Smooth muscle cell (in vitro differentiated cells): Measurements from ENCODE around the gene MEMO1. TPM values are rescaled to one million over a fixed set of nuclear protein-coding genes. Genes with fewer than 3 reads are reported as not detected.
"Not testable (repeated sequence)": the region's sequence is repeated elsewhere in the genome, so short reads cannot be mapped to it uniquely, and the experiment has no call there.

ENCODE experiments used
- DNase-seq: peaks from one replicate; lab custom pipeline; 2025; ENCODE audit not compliant: unreplicated experiment; lab: John Stamatoyannopoulos, UW
- H2AFZ ChIP-seq: fragments of 200-600 bp; sonication (generic); 2 replicates; pipeline ENCODE4 v1.6.0; 2016; ENCODE audit warnings: antibody characterized with exemption, low read depth, mild to moderate bottlenecking
- H3F3A ChIP-seq: fragments of 200-600 bp; sonication (generic); 2 replicates; pipeline ENCODE4 v1.6.0; 2017; ENCODE audit warnings: antibody characterized with exemption, low read depth
- H3K27ac ChIP-seq: fragments of 200-600 bp; sonication (generic); 2 replicates; pipeline ENCODE4 v1.5.1; 2016; ENCODE audit warnings: low read depth, mild to moderate bottlenecking
- H3K27me3 ChIP-seq: fragments of 200-600 bp; sonication (generic); 2 replicates; pipeline ENCODE4 v1.6.1; 2016; ENCODE audit warnings: low read depth, mild to moderate bottlenecking
- H3K36me3 ChIP-seq: fragments of 200-600 bp; sonication (generic); 2 replicates; pipeline ENCODE4 v1.5.1; 2016; ENCODE audit warnings: low read depth
- H3K4me1 ChIP-seq: fragments of 200-600 bp; sonication (generic); 2 replicates; pipeline ENCODE4 v1.5.1; 2016; ENCODE audit warnings: low read depth
- H3K4me2 ChIP-seq: fragments of 200-600 bp; sonication (generic); 2 replicates; pipeline ENCODE4 v1.6.0; 2016; ENCODE audit warnings: mild to moderate bottlenecking
- H3K4me3 ChIP-seq: fragments of 200-600 bp; sonication (generic); 2 replicates; pipeline ENCODE4 v1.5.1; 2016; ENCODE audit warnings: mild to moderate bottlenecking
- H3K79me2 ChIP-seq: fragments of 200-600 bp; sonication (generic); 2 replicates; pipeline ENCODE4 v1.6.0; 2016; ENCODE audit warnings: low read depth, mild to moderate bottlenecking
- H3K9ac ChIP-seq: fragments of 200-600 bp; sonication (generic); 2 replicates; pipeline ENCODE4 v1.6.0; 2016; ENCODE audit warnings: low read depth
- H3K9me3 ChIP-seq: fragments of 200-600 bp; sonication (generic); replicated peaks from 2 replicates; pipeline ENCODE4 v1.5.1; 2016; ENCODE audit warnings: low read depth
- H4K20me1 ChIP-seq: fragments of 200-600 bp; sonication (generic); 2 replicates; pipeline ENCODE4 v1.6.0; 2016; ENCODE audit warnings: low read depth
- CTCF ChIP-seq: fragments of 200-600 bp; sonication (generic); IDR thresholded peaks from 2 replicates; pipeline ENCODE4 v1.5.1; 2017; ENCODE audit warnings: borderline replicate concordance, mild to moderate bottlenecking, antibody characterized with exemption; ENCODE audit not compliant: insufficient read depth, poor library complexity, severe bottlenecking
- WGBS: methylation state at CpG from one replicate; pipeline ENCODE4 v1.1.7; 2016; ENCODE audit warnings: low lambda C conversion rate; 5-methylcytosine and 5-hydroxymethylcytosine counted together
- polyA plus RNA-seq: library from polyadenylated mRNA; unstranded; fragments of >200 nt; fragmentation: Nextera tagmentation; extraction: Ambion mirVana; gene quantifications from 2 replicates; pipeline ENCODE4 v1.2.1, GENCODE V29; 2016
- total RNA-seq: library from RNA; depleted of rRNA; stranded (reverse); fragments of >200 nt; gene quantifications from 2 replicates; pipeline ENCODE4 v1.2.3, GENCODE V29; 2014

MEMO1 gene
- total RNA-seq (33.4 and 52.6 TPM in 2 replicates), polyA plus RNA-seq (32.2 and 38.2 TPM in 2 replicates)

GRCh38 chr2:32010670-32011484, at the start of gene MEMO1:
TSS of gene MEMO1 (minus strand) at chr2:32011008. CDS start at chr2:32010247, 761 bp downstream.
- no peak for TF ChIP-seq CTCF
- peaks cover 3% of the 10 kb centered on the region for H3K4me1 ChIP-seq
- H3K9ac ChIP-seq = peak within 1 kb of the TSS; percentile 72
- DNase-seq = peak; percentile 85
- H3K79me2 ChIP-seq = peaks cover 37% of the 10 kb centered on the region
- peak within 1 kb of the TSS; percentile 81 for H2AFZ ChIP-seq
- peaks cover 16% of the 10 kb centered on the region for H3F3A ChIP-seq
- no peaks in the 10 kb centered on the region for H3K9me3 ChIP-seq
- H3K36me3 ChIP-seq = no peaks in the 10 kb centered on the region
- peak within 1 kb of the TSS; percentile 94 for H3K4me2 ChIP-seq
- WGBS = 2% methylated on average over 50 of the region's 57 CpGs
- H3K27me3 ChIP-seq = no peaks in the 10 kb centered on the region
- H3K4me3 ChIP-seq = peak within 1 kb of the TSS; percentile 97
- peak within 1 kb of the TSS; percentile 77 for H3K27ac ChIP-seq
- peaks cover 38% of the 10 kb centered on the region for H4K20me1 ChIP-seq

GRCh38 chr2:32060266-32060665, 49.5 kb upstream of the MEMO1 start:
- Histone ChIP-seq H3K9me3 (no peaks in the 10 kb centered on the region), H3K79me2 (peaks cover 8% of the 10 kb centered on the region), H2AFZ (no peak overlapping the region), H3K9ac (no peak overlapping the region), H3K36me3 (no peaks in the 10 kb centered on the region), H3K4me3 (no peak overlapping the region), H3F3A (no peaks in the 10 kb centered on the region), H3K27me3 (no peaks in the 10 kb centered on the region), H4K20me1 (no peaks in the 10 kb centered on the region), H3K4me1 (peaks cover 11% of the 10 kb centered on the region), H3K27ac (no peak overlapping the region), H3K4me2 (no peak overlapping the region)
- TF ChIP-seq CTCF = no peak
- 94% methylated on average over 2 of the region's 2 CpGs for WGBS
- no peak for DNase-seq

- Histone ChIP-seq H4K20me1 (no peaks in the 10 kb centered on the region), H3K9ac (no peak overlapping the region), H3F3A (no peaks in the 10 kb centered on the region), H3K4me2 (no peak overlapping the region), H3K4me1 (peaks cover 4% of the 10 kb centered on the region), H2AFZ (no peak overlapping the region), H3K79me2 (no peaks in the 10 kb centered on the region), H3K27me3 (no peaks in the 10 kb centered on the region), H3K36me3 (no peaks in the 10 kb centered on the region), H3K27ac (no peak overlapping the region), H3K9me3 (no peaks in the 10 kb centered on the region), H3K4me3 (no peak overlapping the region)
- WGBS = 80% methylated on average over 2 of the region's 2 CpGs
- DNase-seq = no peak
- TF ChIP-seq CTCF = no peak
Measured at GRCh38 chr2:32058130-32058529, 47.3 kb upstream of the MEMO1 start.

GRCh38 chr2:32054583-32054982, 43.8 kb upstream of the MEMO1 start:
- 75% methylated on average over 3 of the region's 3 CpGs for WGBS
- H3K4me3 ChIP-seq, H4K20me1 ChIP-seq, H3K36me3 ChIP-seq, H3K4me2 ChIP-seq, DNase-seq, H3K27me3 ChIP-seq, H3K9ac ChIP-seq, H3K9me3 ChIP-seq, H3K27ac ChIP-seq, H3K79me2 ChIP-seq, H3F3A ChIP-seq, H2AFZ ChIP-seq, H3K4me1 ChIP-seq: not testable (repeated sequence)
